A375 (cell line): ENCODE results near the gene HSD17B2. TPM values are rescaled to one million over a fixed set of nuclear protein-coding genes. Genes with fewer than 3 reads are reported as not detected.

ENCODE experiments used
- total RNA-seq: library from RNA; depleted of rRNA; stranded (reverse); fragments of >200 nt; shearing (Covaris generic); gene quantifications from 2 replicates; pipeline ENCODE4 v1.2.3, GENCODE V29; 2014; rRNA removed

HSD17B2 gene, protein sequence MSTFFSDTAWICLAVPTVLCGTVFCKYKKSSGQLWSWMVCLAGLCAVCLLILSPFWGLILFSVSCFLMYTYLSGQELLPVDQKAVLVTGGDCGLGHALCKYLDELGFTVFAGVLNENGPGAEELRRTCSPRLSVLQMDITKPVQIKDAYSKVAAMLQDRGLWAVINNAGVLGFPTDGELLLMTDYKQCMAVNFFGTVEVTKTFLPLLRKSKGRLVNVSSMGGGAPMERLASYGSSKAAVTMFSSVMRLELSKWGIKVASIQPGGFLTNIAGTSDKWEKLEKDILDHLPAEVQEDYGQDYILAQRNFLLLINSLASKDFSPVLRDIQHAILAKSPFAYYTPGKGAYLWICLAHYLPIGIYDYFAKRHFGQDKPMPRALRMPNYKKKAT
- not detected in 2 replicates for total RNA-seq

DNA sequence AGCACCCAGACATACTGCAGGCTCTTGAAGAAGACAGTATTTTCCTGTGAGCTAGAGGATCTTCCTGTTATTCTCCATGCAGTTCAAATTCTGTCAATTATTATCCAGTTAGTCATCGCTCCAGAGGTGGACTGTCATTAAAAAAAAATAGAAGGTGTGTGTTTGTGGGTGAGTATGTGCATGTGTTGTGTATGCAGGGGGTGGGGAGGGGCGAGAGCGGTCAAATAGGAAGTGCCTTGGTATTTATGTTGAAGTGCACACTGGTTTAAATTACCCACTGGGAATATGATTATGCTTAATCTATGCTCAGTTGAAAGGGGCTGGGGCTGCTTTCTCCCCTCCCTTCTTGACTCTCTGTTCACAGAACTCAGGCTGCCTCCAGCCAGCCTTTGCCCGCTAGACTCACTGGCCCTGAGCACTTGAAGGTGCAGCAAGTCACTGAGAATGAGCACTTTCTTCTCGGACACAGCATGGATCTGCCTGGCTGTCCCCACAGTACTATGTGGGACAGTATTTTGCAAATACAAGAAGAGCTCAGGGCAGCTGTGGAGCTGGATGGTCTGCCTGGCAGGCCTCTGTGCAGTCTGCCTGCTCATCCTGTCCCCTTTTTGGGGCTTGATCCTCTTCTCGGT lies at the start of gene HSD17B2:
Gene HSD17B2, plus strand, starts transcription at position 273 of the 632 bp plus-strand sequence. Its CDS starts 172 bp downstream, at position 445.

DNA sequence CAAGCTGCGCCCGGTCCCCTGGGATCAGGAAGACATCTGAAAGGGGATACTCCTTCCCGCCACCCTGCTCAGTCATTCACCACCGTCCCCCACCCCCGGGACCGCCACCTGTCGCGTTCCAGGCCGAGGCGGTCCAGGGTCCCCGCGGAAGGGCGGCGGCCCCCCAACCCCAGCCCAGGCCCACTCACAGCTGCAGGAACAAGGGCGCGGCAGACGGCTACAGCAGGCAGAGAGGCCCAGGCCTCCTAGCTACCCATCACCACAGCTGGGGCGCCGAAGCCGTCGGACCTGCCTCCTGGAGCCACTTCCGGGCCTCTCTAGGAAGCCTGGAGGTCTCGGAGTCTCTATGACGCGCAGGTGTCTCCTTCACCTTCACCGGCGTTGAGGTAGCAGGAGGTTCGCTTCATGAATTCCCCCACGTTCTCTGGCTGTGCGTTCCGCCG lies 23.8 kb upstream of the HSD17B2 start, which contains the start of gene SDR42E1:
Gene SDR42E1, minus strand, starts transcription at position 272 of the 443 bp plus-strand sequence. CDS start 10,612 bp downstream, outside the sequence.

Other genes starting within 250 kb of the HSD17B2 start
- 0.04 TPM in 1 of 2 replicates, not detected in the other for gene SDR42E1, start 23.8 kb upstream of the HSD17B2 start, total RNA-seq
- gene MPHOSPH6, start 135.0 kb downstream of the HSD17B2 start, total RNA-seq, result 26.4 and 29.9 TPM in 2 replicates